ENCODE results near the gene ANKRD11.
"Not testable (repeated sequence)": the region's sequence is repeated elsewhere in the genome, so short reads cannot be mapped to it uniquely, and the experiment has no call there.

The ANKRD11 gene

DNA sequence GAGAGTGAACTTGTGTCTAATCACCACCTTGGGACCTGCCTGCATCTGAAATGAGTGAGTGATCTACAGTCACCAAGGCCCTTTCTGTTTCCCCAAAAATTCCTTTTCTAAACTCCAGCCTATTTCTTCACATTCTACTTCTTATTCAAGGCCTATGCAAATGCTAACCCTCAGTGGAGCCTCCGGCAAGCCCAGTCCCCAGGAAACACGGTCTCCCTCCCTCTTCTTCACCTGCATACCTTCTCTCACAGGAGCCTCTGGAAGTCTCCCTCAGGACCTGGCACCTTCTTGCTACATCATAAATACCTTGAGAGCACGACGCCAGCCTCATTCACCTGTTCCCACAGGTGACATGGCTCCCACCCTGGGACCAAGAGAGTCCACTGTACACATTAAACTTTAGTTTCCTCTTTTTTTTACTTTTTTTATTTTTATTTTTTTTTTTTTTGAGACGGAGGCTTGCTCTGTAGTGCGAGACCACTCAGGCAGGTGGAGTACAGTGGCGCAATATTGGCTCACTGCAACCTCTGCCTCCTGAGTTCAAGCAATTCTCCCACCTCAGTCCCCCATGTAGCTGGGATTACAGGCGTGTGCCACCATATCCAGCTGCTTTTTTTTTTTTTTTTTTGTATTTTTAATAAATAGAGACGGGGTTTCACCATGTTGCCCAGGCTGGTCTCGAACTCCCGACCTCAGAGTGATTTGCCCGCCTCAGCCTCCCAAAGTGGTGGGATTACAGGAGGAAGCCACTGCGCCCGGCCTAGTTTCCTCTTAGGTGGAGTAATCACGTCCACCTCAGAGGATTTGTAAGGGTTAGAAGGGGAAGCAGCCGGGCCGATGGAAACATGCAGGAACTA is 97.3 kb downstream of the ANKRD11 start:
- H3K4me3 ChIP-seq (ENCODE audit: low read depth, low read length): no peak overlapping the region

DNA sequence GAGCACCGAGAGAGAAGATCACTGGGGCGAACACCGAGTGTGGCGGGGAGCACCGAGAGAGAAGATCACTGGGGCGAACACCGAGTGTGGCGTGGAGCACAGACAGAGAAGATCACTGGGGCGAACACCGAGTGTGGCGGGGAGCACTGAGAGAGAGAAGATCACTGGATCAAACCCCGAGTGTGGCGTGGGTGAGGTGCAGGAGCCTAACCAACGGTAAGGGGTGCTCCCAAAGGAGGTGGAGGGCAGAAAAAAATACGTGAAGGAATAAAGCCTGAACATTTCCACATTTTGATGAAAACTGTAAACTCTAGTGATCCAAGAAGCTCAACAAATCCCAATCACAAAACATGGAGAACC is 100.2 kb downstream of the ANKRD11 start:
- DNase-seq (ENCODE audit: low read depth); H3K4me3 ChIP-seq (ENCODE audit: low read depth, low read length): not testable (repeated sequence)

More for the DNA sequence above, 97.3 kb downstream of the ANKRD11 start:
- DNase-seq (ENCODE audit: low read depth): no peak
- TF ChIP-seq, protein P1, sequence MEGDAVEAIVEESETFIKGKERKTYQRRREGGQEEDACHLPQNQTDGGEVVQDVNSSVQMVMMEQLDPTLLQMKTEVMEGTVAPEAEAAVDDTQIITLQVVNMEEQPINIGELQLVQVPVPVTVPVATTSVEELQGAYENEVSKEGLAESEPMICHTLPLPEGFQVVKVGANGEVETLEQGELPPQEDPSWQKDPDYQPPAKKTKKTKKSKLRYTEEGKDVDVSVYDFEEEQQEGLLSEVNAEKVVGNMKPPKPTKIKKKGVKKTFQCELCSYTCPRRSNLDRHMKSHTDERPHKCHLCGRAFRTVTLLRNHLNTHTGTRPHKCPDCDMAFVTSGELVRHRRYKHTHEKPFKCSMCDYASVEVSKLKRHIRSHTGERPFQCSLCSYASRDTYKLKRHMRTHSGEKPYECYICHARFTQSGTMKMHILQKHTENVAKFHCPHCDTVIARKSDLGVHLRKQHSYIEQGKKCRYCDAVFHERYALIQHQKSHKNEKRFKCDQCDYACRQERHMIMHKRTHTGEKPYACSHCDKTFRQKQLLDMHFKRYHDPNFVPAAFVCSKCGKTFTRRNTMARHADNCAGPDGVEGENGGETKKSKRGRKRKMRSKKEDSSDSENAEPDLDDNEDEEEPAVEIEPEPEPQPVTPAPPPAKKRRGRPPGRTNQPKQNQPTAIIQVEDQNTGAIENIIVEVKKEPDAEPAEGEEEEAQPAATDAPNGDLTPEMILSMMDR (conservative IDR thresholded peaks at IDR 0.05; ENCODE audit: low read depth, low read length): no peak

DNA sequence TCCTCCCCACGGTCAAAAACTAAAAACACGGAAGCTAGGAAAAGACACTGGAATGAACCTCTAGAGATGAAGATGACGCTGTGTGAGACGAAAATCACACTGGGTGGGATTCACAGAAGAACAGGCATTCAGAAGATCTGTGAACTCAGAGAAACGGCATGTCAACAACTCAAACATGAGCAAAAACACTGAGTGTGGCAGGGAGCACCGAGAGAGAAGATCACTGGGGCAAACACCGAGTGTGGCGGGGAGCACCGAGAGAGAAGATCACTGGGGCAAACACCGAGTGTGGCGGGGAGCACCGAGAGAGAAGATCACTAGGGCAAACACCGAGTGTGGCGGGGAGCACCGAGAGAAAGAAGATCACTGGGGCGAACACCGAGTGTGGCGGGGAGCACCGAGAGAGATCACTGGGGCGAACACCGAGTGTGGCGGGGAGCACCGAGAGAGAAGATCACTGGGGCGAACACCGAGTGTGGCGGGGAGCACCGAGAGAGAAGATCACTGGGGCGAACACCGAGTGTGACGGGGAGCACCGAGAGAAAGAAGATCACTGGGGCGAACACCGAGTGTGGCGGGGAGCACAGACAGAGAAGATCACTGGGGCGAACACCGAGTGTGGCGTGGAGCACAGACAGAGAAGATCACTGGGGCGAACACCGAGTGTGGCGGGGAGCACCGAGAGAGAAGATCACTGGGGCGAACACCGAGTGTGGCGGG is 100.7 kb downstream of the ANKRD11 start:
- not testable (repeated sequence) for DNase-seq (ENCODE audit: low read depth); H3K4me3 ChIP-seq (ENCODE audit: low read depth, low read length)

DNA sequence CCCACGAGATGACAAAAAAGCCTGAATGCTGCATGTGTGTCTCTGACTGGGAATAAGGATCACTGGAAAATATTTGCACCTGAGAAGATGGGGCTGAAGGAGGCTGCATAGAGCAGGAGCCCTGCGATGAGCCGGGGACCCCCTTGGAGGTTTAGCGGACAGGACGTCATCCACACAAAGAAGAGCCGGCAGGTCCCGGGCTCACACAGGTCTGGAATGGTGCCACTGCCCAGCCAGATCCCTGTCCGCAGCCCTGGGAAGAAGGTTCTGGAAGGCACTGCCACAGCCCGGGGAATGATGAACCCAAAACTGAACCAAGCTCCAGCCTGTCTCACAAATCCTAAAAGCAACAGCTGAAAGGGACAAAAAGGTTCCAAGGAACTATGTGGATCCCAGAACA is 101.8 kb downstream of the ANKRD11 start:
- TF ChIP-seq, protein P1 (conservative IDR thresholded peaks at IDR 0.05; ENCODE audit: low read depth, low read length): no peak
- no peak overlapping the region for H3K4me3 ChIP-seq (ENCODE audit: low read depth, low read length)
- no peak for DNase-seq (ENCODE audit: low read depth)

DNA sequence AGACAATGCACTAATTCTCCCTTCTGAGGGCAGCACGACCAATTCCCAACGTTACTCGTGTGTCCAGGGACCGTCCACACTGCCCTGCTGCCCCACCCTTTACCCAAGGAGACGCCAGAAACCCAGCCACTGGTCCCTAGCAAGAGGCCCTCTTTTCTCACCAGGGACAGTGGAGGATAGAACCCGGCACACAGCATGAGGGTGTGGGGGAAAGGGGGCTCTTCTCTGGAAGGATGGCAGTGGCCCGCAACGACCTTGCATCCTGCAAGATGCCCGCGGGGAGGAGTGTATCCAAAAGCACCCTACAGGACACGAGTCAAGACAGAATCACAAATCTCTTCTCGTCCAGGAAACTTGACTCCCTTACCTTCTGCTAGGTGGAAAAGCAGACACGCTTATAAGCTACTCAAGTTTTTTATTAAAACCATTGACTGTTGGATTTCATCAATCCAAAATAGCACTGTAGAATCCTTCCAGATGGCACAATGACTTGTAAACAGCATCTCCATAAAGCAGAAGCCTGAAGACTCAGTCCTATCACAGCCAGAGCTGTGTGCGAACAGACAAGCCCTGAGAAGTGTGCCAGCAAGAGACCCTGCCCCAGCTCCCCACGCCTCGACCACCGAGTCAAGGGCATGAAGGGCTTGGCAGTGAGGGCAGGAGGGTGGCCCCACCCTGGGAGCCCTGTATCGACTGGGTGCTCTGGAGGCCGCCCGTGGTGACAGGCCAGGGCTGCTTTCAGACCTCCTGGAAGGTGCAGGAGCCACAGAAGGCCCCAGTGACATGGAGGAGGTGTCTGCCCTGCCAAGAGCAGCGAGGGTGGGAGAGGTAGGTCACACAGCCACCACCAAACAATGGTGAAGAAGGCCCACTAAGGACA is 103.8 kb downstream of the ANKRD11 start:
- no peak overlapping the region for H3K4me3 ChIP-seq (ENCODE audit: low read depth, low read length)
- TF ChIP-seq, protein P1 (conservative IDR thresholded peaks at IDR 0.05; ENCODE audit: low read depth, low read length): no peak
- DNase-seq (ENCODE audit: low read depth): no peak

DNA sequence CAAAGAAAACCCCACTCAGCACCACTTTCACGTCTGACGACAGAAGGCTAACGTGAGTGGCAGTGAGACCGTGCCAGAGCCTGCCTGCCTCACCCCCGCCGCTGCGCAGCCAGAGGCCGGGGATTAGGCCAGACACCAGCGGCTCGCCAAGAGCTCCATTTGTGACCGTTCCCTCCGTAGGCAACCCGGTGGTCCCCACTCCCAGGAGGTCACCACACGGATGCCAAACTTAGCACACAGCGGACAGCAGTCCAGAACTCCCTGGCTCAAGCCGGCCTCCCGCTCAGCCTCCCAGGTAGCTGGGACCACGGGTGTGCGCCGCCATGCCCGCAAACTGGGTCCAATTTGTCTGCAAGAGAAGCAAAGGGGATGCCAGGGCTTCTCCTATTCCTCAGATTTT is 104.6 kb downstream of the ANKRD11 start:
- no peak overlapping the region for H3K4me3 ChIP-seq (ENCODE audit: low read depth, low read length)
- TF ChIP-seq, protein P1 (conservative IDR thresholded peaks at IDR 0.05; ENCODE audit: low read depth, low read length): no peak
- no peak for DNase-seq (ENCODE audit: low read depth)

DNA sequence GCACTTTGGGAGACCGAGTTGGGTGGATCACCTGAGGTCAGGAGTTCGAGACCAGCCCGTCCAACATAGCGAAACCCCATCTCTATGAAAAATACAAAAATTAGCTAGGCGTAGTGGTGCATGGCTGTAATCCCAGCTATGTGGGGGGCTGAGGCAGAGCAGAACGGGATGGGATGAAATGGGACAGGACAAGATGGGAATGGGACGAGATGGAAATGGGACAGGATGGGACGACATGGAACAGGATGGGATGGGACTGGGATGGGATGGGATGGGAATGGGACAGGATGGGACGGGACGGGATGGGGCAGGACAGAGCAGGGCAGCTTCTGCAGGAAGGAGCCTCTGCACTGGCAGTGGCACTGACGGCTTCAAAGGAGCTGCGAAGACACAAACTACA is 106.1 kb downstream of the ANKRD11 start:
- no peak for DNase-seq (ENCODE audit: low read depth)
- H3K4me3 ChIP-seq (ENCODE audit: low read depth, low read length): no peak overlapping the region
- TF ChIP-seq, protein P1 (conservative IDR thresholded peaks at IDR 0.05; ENCODE audit: low read depth, low read length): no peak

All from choroid plexus epithelial cell (primary cell).